ENCODE results near the gene GPER1.

Gene GPER1

GRCh38 chr7:1080921-1081255, 7.0 kb upstream of the GPER1 start:
- DNase-seq = no peak
- peaks cover 82% of the 10 kb centered on the region for H3K4me1 Mint-ChIP-seq
- no peaks in the 10 kb centered on the region for H3K9me3 Mint-ChIP-seq
- TF ChIP-seq CTCF (IDR thresholded peaks at IDR 0.05) = no peak
- H3K27ac Mint-ChIP-seq = peak overlapping the region; percentile 89
- no peaks in the 10 kb centered on the region for H3K36me3 Mint-ChIP-seq (ENCODE audit: low read depth)
- H3K4me3 Mint-ChIP-seq = no peak overlapping the region
- no peaks in the 10 kb centered on the region for H3K27me3 Mint-ChIP-seq (ENCODE audit: low read depth, poor library complexity)

GRCh38 chr7:1081336-1081735, 6.6 kb upstream of the GPER1 start:
- Mint-ChIP-seq H3K36me3 (ENCODE audit: low read depth) (no peaks in the 10 kb centered on the region), H3K27ac (no peak overlapping the region), H3K9me3 (no peaks in the 10 kb centered on the region), H3K27me3 (ENCODE audit: low read depth, poor library complexity) (no peaks in the 10 kb centered on the region), H3K4me3 (no peak overlapping the region), H3K4me1 (peaks cover 82% of the 10 kb centered on the region)
- TF ChIP-seq CTCF (IDR thresholded peaks at IDR 0.05) = no peak
- DNase-seq = no peak

GRCh38 chr7:1081931-1082401, 5.9 kb upstream of the GPER1 start:
- Mint-ChIP-seq H3K27me3 (ENCODE audit: low read depth, poor library complexity) (no peaks in the 10 kb centered on the region), H3K9me3 (no peaks in the 10 kb centered on the region), H3K4me3 (no peak overlapping the region), H3K4me1 (peaks cover 82% of the 10 kb centered on the region), H3K27ac (peak overlapping the region; percentile 42), H3K36me3 (ENCODE audit: low read depth) (no peaks in the 10 kb centered on the region)
- TF ChIP-seq CTCF (IDR thresholded peaks at IDR 0.05) = no peak
- no peak for DNase-seq

GRCh38 chr7:1083729-1084657, 3.9 kb upstream of the GPER1 start:
- no peak for TF ChIP-seq CTCF (IDR thresholded peaks at IDR 0.05)
- no peak for DNase-seq
- H3K27me3 Mint-ChIP-seq (ENCODE audit: low read depth, poor library complexity) = no peaks in the 10 kb centered on the region
- H3K4me1 Mint-ChIP-seq = peaks cover 87% of the 10 kb centered on the region
- no peak overlapping the region for H3K4me3 Mint-ChIP-seq
- no peaks in the 10 kb centered on the region for H3K9me3 Mint-ChIP-seq
- H3K36me3 Mint-ChIP-seq (ENCODE audit: low read depth) = no peaks in the 10 kb centered on the region
- peak overlapping the region; percentile 45 for H3K27ac Mint-ChIP-seq

GRCh38 chr7:1085266-1085665, 2.6 kb upstream of the GPER1 start:
- H3K4me1 Mint-ChIP-seq = peaks cover 78% of the 10 kb centered on the region
- H3K27ac Mint-ChIP-seq = no peak overlapping the region
- H3K9me3 Mint-ChIP-seq = no peaks in the 10 kb centered on the region
- no peaks in the 10 kb centered on the region for H3K36me3 Mint-ChIP-seq (ENCODE audit: low read depth)
- no peak overlapping the region for H3K4me3 Mint-ChIP-seq
- no peak for DNase-seq
- no peaks in the 10 kb centered on the region for H3K27me3 Mint-ChIP-seq (ENCODE audit: low read depth, poor library complexity)
- no peak for TF ChIP-seq CTCF (IDR thresholded peaks at IDR 0.05)

All from nephron progenitor cell (in vitro differentiated cells).